K562 (cell line): ENCODE results near the gene HARS1. TPM values are rescaled to one million over a fixed set of nuclear protein-coding genes. Genes with fewer than 3 reads are reported as not detected.

Experiments
- CBX5 ChIP-seq: IDR thresholded peaks from 2 replicates; pipeline ENCODE4 v1.6.1; 2014; ENCODE audit warnings: low read depth, borderline replicate concordance
- CC2D1A ChIP-seq: fragments of 450-650 bp; IDR thresholded peaks from 2 replicates; pipeline ENCODE4 v1.6.1; 2017; ENCODE audit warnings: mild to moderate bottlenecking
- DNMT1 ChIP-seq: fragments of 450-650 bp; IDR thresholded peaks from 2 replicates; pipeline ENCODE4 v1.6.1; 2016; ENCODE audit warnings: antibody characterized with exemption, mild to moderate bottlenecking
- ELF1 ChIP-seq: fragments of 200-800 bp; sonication (Bioruptor generic); IDR thresholded peaks from 2 replicates; pipeline ENCODE4 v1.6.1; 2016; ENCODE audit warnings: missing genetic modification characterization, missing compliant biosample characterization
- EP300 ChIP-seq: IDR thresholded peaks from 2 replicates; pipeline ENCODE4 v1.6.1; 2012; ENCODE audit warnings: low read length, improper control_type of control experiment
- EWSR1 ChIP-seq: fragments of 450-650 bp; IDR thresholded peaks from 2 replicates; pipeline ENCODE4 v1.6.1; 2018; ENCODE audit warnings: borderline replicate concordance, mild to moderate bottlenecking, low read depth, moderate library complexity; ENCODE audit not compliant: partially characterized antibody
- FUS ChIP-seq: fragments of 200-400 bp; formaldehyde crosslinking; optimal IDR thresholded peaks from 2 replicates; pipeline ENCODE3; 2017; ENCODE audit warnings: low read depth, low read length
- GTF2B ChIP-seq: IDR thresholded peaks from 2 replicates; pipeline ENCODE4 v1.6.1; 2011; ENCODE audit not compliant: insufficient read length; ENCODE audit errors: extremely low read depth
- HDAC8 ChIP-seq: fragments of 450-650 bp; IDR thresholded peaks from 2 replicates; pipeline ENCODE4 v1.6.1; 2016; ENCODE audit warnings: mild to moderate bottlenecking, missing genetic modification characterization, moderate library complexity, missing compliant biosample characterization
- ILK ChIP-seq: fragments of 450-650 bp; IDR thresholded peaks from 2 replicates; pipeline ENCODE4 v1.6.1; 2016; ENCODE audit warnings: missing genetic modification characterization, low read depth, mild to moderate bottlenecking, missing compliant biosample characterization, moderate library complexity, borderline replicate concordance
- MBD2 ChIP-seq: sonication (generic); IDR thresholded peaks from 2 replicates; pipeline ENCODE4 v1.6.1; 2016; ENCODE audit warnings: low read depth, borderline replicate concordance
- MLLT1 ChIP-seq, 2 experiments: fragments of 450-650 bp; IDR thresholded peaks; 2 replicates each; pipeline ENCODE4 v1.6.1; 2016
- NBN ChIP-seq: fragments of 450-650 bp; IDR thresholded peaks from 2 replicates; pipeline ENCODE4 v1.6.1; 2016; ENCODE audit warnings: low read depth, mild to moderate bottlenecking
- PCBP1 ChIP-seq: fragments of 200-400 bp; formaldehyde crosslinking; IDR thresholded peaks from 2 replicates; pipeline ENCODE4 v1.6.1; 2018; ENCODE audit warnings: mild to moderate bottlenecking, low read depth, low read length; ENCODE audit not compliant: poor library complexity, severe bottlenecking
- PHF21A ChIP-seq: fragments of 450-650 bp; IDR thresholded peaks from 2 replicates; pipeline ENCODE4 v1.6.1; 2017; ENCODE audit warnings: low read depth, borderline replicate concordance
- PHF8 ChIP-seq: fragments of 200-600 bp; sonication (generic); IDR thresholded peaks from 2 replicates; pipeline ENCODE4 v1.6.1; 2012; ENCODE audit warnings: mixed run types, mild to moderate bottlenecking, inconsistent platforms, low read length, moderate library complexity, borderline replicate concordance
- PPARD ChIP-seq: fragments of 250-450 bp; sonication (Bioruptor Pico); IDR thresholded peaks from 2 replicates; pipeline ENCODE4 v1.8.0; 2022; ENCODE audit warnings: inconsistent platforms, mild to moderate bottlenecking, moderate library complexity
- SIX5 ChIP-seq, 2 experiments: IDR thresholded peaks; 2 replicates each; pipeline ENCODE4 v1.6.1; 2011; ENCODE audit warnings: low read length in 2 of 2, borderline replicate concordance in 1 of 2, low read depth in 1 of 2, mild to moderate bottlenecking in 1 of 2, moderate library complexity in 1 of 2; ENCODE audit not compliant: insufficient read depth in 1 of 2
- SMARCA5 ChIP-seq: fragments of 450-650 bp; IDR thresholded peaks from 2 replicates; pipeline ENCODE4 v1.6.1; 2016
- SREBF1 ChIP-seq: fragments of 150-350 bp; IDR thresholded peaks from 2 replicates; pipeline ENCODE4 v1.6.1; 2014; ENCODE audit warnings: antibody characterized with exemption, low read depth, low read length, borderline replicate concordance
- STAT5A ChIP-seq: IDR thresholded peaks from 2 replicates; pipeline ENCODE4 v1.6.1; 2012; ENCODE audit warnings: low read length, inconsistent platforms, borderline replicate concordance
- USF2 ChIP-seq: sonication (generic); formaldehyde crosslinking; IDR thresholded peaks from 2 replicates; pipeline ENCODE4 v1.5.0; 2020; ENCODE audit warnings: missing genetic modification reagents
- ZC3H8 ChIP-seq: fragments of 450-650 bp; IDR thresholded peaks from 2 replicates; pipeline ENCODE4 v1.6.1; 2017
- ZNF146 ChIP-seq: IDR thresholded peaks from one replicate; pipeline ENCODE4 v1.6.1; 2018; ENCODE audit warnings: missing compliant biosample characterization; ENCODE audit not compliant: unreplicated experiment
- ZNF224 ChIP-seq: sonication (generic); formaldehyde crosslinking; IDR thresholded peaks from 2 replicates; pipeline ENCODE4 v1.8.0; 2022; ENCODE audit warnings: mild to moderate bottlenecking, missing genetic modification reagents
- ZNF551 ChIP-seq: fragments of 250-450 bp; sonication (Bioruptor Pico); IDR thresholded peaks from 2 replicates; pipeline ENCODE4 v1.5.0; 2021; ENCODE audit warnings: mild to moderate bottlenecking, moderate library complexity
- ZNF583 ChIP-seq: fragments of 250-450 bp; sonication (Bioruptor Pico); IDR thresholded peaks from 2 replicates; pipeline ENCODE4 v1.4.0; 2020
- ZNF589 ChIP-seq: fragments of 200-800 bp; sonication (Bioruptor generic); IDR thresholded peaks from 2 replicates; pipeline ENCODE4 v1.6.1; 2016; ENCODE audit warnings: low read depth, missing genetic modification characterization, missing compliant biosample characterization
- ZNF668 ChIP-seq: fragments of 250-450 bp; sonication (Bioruptor Pico); IDR thresholded peaks from 2 replicates; pipeline ENCODE4 v1.8.0; 2022; ENCODE audit warnings: mild to moderate bottlenecking, inconsistent platforms
- polyA plus RNA-seq, 8 experiments: library from polyadenylated mRNA; depleted of rRNA in 4 of 8; stranded (reverse) in 5 of 8; unstranded in 3 of 8; fragments of >200 nt; fragmentation: Nextera tagmentation in 2 of 8; fragmentation: Illumina TruSeq in 1 of 8; extraction: Ambion mirVana in 2 of 8; extraction: Trizol in 1 of 8; gene quantifications; 2 replicates each; pipeline versions ENCODE4 v1.2.1 to v1.2.3, GENCODE V29; 2011 to 2014; ENCODE audit warnings: inconsistent platforms in 1 of 8, missing spikeins in 1 of 8
- total RNA-seq, 7 experiments: library from RNA; depleted of rRNA in 6 of 7; stranded (reverse); fragments of >200 nt in 6 of 7; fragmentation: Illumina TruSeq in 2 of 7; extraction: Trizol in 2 of 7; gene quantifications; 2 replicates each; pipeline versions ENCODE4 v1.2.1 to v1.2.3, GENCODE V29; 2011 to 2021; ENCODE audit warnings: low replicate concordance in 1 of 7

HARS1 gene
- total and polyA plus RNA-seq, 9 of the 15 experiments (the other 6 are each of a cell fraction or from before 2014, with no cell fraction given) = 13.5 to 88.5 (median 75.2) TPM

- TF ChIP-seq SREBF1 (no peak), PHF21A (no peak), DNMT1 (no peak), FUS (no peak), PPARD (CRISPR knock-in tag) (no peak), NBN (peak; percentile 92), ZNF589 (no peak), PCBP1 (no peak), USF2 (CRISPR knock-in tag) (no peak), CC2D1A (no peak), SIX5 (IDR thresholded peaks at IDR 0.05; ENCODE audit: borderline replicate concordance in 1 of 2, insufficient read depth in 1 of 2, low read depth in 1 of 2, low read length in 2 of 2) (no peak), EP300 (0 out of 2 replicates have a peak, but pooled peaks have one; percentile 3), STAT5A (peak; percentile 28; the same call in 1 of the 2 replicates), ZNF668 (CRISPR knock-in tag) (no peak), GTF2B (no peak), ZNF224 (CRISPR knock-in tag) (no peak), EWSR1 (no peak), MLLT1 (IDR thresholded peaks at IDR 0.05) (no peak), HDAC8 (tag) (no peak), PHF8 (peak; percentile 88; the same call in 1 of the 2 replicates), ZC3H8 (no peak), MBD2 (no peak; the same call in 1 of the 2 replicates), ZNF583 (CRISPR knock-in tag) (no peak), CBX5 (no peak), ZNF551 (no peak), ZNF146 (CRISPR knock-in tag) (no peak), ILK (no peak), SMARCA5 (no peak), ELF1 (tag) (peak; percentile 97)
Measured at GRCh38 chr5:140664359-140665119, 26.6 kb downstream of the HARS1 start, which contains the start of gene WDR55 (continued).
